Measurements from ENCODE around the gene GMNN.
"Not testable (repeated sequence)": the region's sequence is repeated elsewhere in the genome, so short reads cannot be mapped to it uniquely, and the experiment has no call there.

Gene GMNN

GRCh38 chr6:24752917-24753492 lies 21.7 kb upstream of the GMNN start:
- H3K4me1 ChIP-seq (ENCODE audit: control insufficient read depth, insufficient read depth, low read length) = no peaks in the 10 kb centered on the region
- no peak overlapping the region for H3K4me3 ChIP-seq (ENCODE audit: low read depth, low read length)
- CTCF ChIA-PET = interaction anchor here (0.7 to 1.1 kb wide), 2 partner anchors 68 to 172 kb away, joined by 3 to 5 read pairs; no protein-coding TSS in a partner anchor
- H3K9me3 ChIP-seq (ENCODE audit: control insufficient read depth, insufficient read depth, low read depth, low read length) = no peaks in the 10 kb centered on the region
- POLR2A ChIA-PET = no interaction called here
- no peak overlapping the region for H3K27ac ChIP-seq (ENCODE audit: extremely low read depth, low read depth, low read length)
- TF ChIP-seq SALL2 (tag by site-specific recombination; IDR thresholded peaks at IDR 0.05; ENCODE audit: borderline replicate concordance) (no peak), ZXDB (tag by site-specific recombination; IDR thresholded peaks at IDR 0.05) (no peak), HOXC10 (CRISPR knock-in tag; IDR thresholded peaks at IDR 0.05) (no peak)
- no peaks in the 10 kb centered on the region for H3K36me3 ChIP-seq (ENCODE audit: control insufficient read depth in 2 of 2, insufficient read depth in 1 of 2, low read length in 2 of 2)

- H3K9me3 ChIP-seq (ENCODE audit: control insufficient read depth, insufficient read depth, low read depth, low read length) = no peaks in the 10 kb centered on the region
- no peak for TF ChIP-seq ZNF747 (tag by site-specific recombination; IDR thresholded peaks at IDR 0.05)
- TF ChIP-seq ZBTB48 (tag by site-specific recombination; IDR thresholded peaks at IDR 0.05) = no peak
- no peak for TF ChIP-seq ZNF701 (tag by site-specific recombination; IDR thresholded peaks at IDR 0.05)
- TF ChIP-seq ZNF24 (tag by site-specific recombination; IDR thresholded peaks at IDR 0.05) = no peak
- no peak for TF ChIP-seq SALL2 (tag by site-specific recombination; IDR thresholded peaks at IDR 0.05; ENCODE audit: borderline replicate concordance)
- no peak for TF ChIP-seq ZFP69B (tag by site-specific recombination; IDR thresholded peaks at IDR 0.05)
- TF ChIP-seq FEZF1 (tag by site-specific recombination; IDR thresholded peaks at IDR 0.05) = no peak
- no peak for TF ChIP-seq ZNF518A (tag by site-specific recombination; conservative IDR thresholded peaks at IDR 0.05; ENCODE audit: low read depth)
- no peak for TF ChIP-seq ZNF660 (tag by site-specific recombination; IDR thresholded peaks at IDR 0.05)
- ChIA-PET POLR2A (no interaction called here), CTCF (interaction anchor here (0.7 to 1.1 kb wide), 2 partner anchors 68 to 172 kb away, joined by 3 to 5 read pairs; no protein-coding TSS in a partner anchor)
- no peak overlapping the region for H3K27ac ChIP-seq (ENCODE audit: extremely low read depth, low read depth, low read length)
- no peaks in the 10 kb centered on the region for H3K4me1 ChIP-seq (ENCODE audit: control insufficient read depth, insufficient read depth, low read length)
- H3K4me3 ChIP-seq (ENCODE audit: low read depth, low read length) = no peak overlapping the region
- no peaks in the 10 kb centered on the region for H3K36me3 ChIP-seq (ENCODE audit: control insufficient read depth in 2 of 2, insufficient read depth in 1 of 2, low read length in 2 of 2)
Measured at GRCh38 chr6:24753545-24753944, 21.2 kb upstream of the GMNN start.

- H3K4me1 ChIP-seq (ENCODE audit: control insufficient read depth, insufficient read depth, low read length); POLR2A ChIA-PET; H3K9me3 ChIP-seq (ENCODE audit: control insufficient read depth, insufficient read depth, low read depth, low read length); H3K36me3 ChIP-seq (ENCODE audit: control insufficient read depth in 2 of 2, insufficient read depth in 1 of 2, low read length in 2 of 2); H3K27ac ChIP-seq (ENCODE audit: extremely low read depth, low read depth, low read length); H3K4me3 ChIP-seq (ENCODE audit: low read depth, low read length): not testable (repeated sequence)
- peak; percentile 82 for TF ChIP-seq SETDB1 (IDR thresholded peaks at IDR 0.05; ENCODE audit: insufficient read length, low read length)
- CTCF ChIA-PET = interaction anchor here (0.6 kb wide), 2 partner anchors 225 to 361 kb away, joined by 3 to 5 read pairs; no protein-coding TSS in a partner anchor
Measured at GRCh38 chr6:24754378-24754777, 20.4 kb upstream of the GMNN start.

- TF ChIP-seq ZNF473 (tag by site-specific recombination; IDR thresholded peaks at IDR 0.05) (no peak), ZNF2 (tag by site-specific recombination; IDR thresholded peaks at IDR 0.05) (no peak), OSR2 (tag by site-specific recombination; IDR thresholded peaks at IDR 0.05) (no peak), KLF17 (tag by site-specific recombination; IDR thresholded peaks at IDR 0.05) (no peak)
- ChIA-PET POLR2A (no interaction called here), CTCF (no interaction called here)
- Histone ChIP-seq H3K36me3 (ENCODE audit: control insufficient read depth in 2 of 2, insufficient read depth in 1 of 2, low read length in 2 of 2) (no peaks in the 10 kb centered on the region), H3K4me1 (ENCODE audit: control insufficient read depth, insufficient read depth, low read length) (no peaks in the 10 kb centered on the region), H3K4me3 (ENCODE audit: low read depth, low read length) (no peak overlapping the region), H3K9me3 (ENCODE audit: control insufficient read depth, insufficient read depth, low read depth, low read length) (no peaks in the 10 kb centered on the region), H3K27ac (ENCODE audit: extremely low read depth, low read depth, low read length) (no peak overlapping the region)
Measured at GRCh38 chr6:24755279-24755678, 19.5 kb upstream of the GMNN start.
